Subcutaneous adipose tissue (tissue), 4 donors: ENCODE measurements around the gene MTMR11. TPM values are rescaled to one million over a fixed set of nuclear protein-coding genes. Genes with fewer than 3 reads are reported as not detected.

Experiments
- total RNA-seq, 4 donors: library from RNA; depleted of rRNA; stranded (reverse); fragments of >200 nt; gene quantifications; one replicate each; pipeline ENCODE4 v1.1.0, GENCODE V29; 2016
- TF ChIP-seq, protein P1 (sequence below): fragments of 450-650 bp; IDR thresholded peaks from one replicate; pipeline ENCODE4 v1.5.1; 2016; ENCODE audit warnings: low read depth, mild to moderate bottlenecking, control low read depth, antibody characterized with exemption, moderate library complexity

MTMR11 gene
- total RNA-seq, 4 donors from 2014 or later, result 2.1 to 13.6 (median 3.7) TPM

DNA sequence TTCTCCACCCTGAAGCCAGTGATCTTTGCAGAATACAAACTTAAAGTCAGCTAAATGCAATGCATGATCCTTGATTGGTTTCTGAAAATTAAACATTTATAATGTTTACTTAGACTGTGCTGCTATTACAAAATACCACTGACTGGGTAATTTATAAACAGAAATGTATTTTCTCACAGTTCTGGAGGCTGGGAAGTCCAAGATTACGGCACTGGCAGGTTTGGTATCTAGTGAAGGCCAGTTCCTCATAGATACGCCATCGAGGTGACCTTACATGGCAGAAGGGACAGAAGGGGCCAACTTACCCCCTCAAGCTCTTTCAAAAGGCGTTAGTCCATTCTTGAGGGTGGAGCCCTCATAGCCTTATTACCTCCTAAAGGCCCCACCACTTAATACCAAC, 40.1 kb downstream of the MTMR11 start:
- TF ChIP-seq, protein P1, sequence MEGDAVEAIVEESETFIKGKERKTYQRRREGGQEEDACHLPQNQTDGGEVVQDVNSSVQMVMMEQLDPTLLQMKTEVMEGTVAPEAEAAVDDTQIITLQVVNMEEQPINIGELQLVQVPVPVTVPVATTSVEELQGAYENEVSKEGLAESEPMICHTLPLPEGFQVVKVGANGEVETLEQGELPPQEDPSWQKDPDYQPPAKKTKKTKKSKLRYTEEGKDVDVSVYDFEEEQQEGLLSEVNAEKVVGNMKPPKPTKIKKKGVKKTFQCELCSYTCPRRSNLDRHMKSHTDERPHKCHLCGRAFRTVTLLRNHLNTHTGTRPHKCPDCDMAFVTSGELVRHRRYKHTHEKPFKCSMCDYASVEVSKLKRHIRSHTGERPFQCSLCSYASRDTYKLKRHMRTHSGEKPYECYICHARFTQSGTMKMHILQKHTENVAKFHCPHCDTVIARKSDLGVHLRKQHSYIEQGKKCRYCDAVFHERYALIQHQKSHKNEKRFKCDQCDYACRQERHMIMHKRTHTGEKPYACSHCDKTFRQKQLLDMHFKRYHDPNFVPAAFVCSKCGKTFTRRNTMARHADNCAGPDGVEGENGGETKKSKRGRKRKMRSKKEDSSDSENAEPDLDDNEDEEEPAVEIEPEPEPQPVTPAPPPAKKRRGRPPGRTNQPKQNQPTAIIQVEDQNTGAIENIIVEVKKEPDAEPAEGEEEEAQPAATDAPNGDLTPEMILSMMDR, result no peak

DNA sequence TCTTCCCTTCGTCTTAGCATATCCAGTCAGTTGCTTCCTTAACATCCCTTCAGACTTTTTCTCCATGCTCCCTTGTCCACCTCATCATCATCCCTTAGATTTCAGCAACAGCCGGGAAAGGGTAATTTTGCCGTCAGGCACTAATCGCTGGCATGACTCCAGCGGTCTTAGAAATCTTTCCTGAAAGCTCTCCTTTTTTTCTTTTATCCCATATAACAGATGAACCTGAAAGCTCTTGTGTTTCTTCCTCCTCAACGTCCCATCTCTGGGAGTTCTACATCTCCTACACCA, 47.7 kb downstream of the MTMR11 start:
- TF ChIP-seq, protein P1, result no peak

DNA sequence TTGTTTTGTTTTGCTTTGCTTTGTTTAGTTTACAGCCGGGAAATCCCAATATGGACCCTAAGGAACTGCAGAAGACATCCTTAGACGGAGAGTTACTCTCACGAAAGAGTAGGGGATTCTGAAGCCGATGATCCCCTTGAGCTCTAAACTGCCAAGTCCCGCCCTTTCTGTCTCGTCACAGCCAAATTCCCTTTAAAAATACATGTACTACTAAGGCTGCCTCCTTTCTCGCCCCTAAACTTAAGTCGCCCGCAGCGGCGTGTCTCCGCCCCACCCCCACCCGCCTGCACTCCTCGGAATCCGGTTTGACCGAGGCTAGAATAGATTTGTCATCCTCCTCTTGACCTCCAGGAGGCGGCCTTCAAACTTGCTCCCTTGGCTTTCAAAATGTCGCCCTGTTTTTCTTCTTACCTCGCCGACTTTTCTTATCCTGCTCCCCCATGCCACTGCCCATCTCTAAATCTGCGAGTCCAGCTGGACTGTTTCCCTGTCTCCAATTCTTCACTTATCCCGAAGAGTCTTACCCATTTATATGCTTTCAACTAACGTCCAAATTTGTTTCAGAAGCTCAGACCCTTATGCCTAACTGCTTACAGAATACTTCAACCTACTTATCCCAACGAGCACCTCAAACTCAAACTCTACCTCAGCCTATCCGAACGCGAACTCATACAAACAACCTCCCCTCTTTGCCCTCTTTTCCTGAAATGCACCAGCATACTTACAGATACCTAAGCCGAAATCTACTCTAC, 48.3 kb downstream of the MTMR11 start:
- TF ChIP-seq, protein P1, result no peak

DNA sequence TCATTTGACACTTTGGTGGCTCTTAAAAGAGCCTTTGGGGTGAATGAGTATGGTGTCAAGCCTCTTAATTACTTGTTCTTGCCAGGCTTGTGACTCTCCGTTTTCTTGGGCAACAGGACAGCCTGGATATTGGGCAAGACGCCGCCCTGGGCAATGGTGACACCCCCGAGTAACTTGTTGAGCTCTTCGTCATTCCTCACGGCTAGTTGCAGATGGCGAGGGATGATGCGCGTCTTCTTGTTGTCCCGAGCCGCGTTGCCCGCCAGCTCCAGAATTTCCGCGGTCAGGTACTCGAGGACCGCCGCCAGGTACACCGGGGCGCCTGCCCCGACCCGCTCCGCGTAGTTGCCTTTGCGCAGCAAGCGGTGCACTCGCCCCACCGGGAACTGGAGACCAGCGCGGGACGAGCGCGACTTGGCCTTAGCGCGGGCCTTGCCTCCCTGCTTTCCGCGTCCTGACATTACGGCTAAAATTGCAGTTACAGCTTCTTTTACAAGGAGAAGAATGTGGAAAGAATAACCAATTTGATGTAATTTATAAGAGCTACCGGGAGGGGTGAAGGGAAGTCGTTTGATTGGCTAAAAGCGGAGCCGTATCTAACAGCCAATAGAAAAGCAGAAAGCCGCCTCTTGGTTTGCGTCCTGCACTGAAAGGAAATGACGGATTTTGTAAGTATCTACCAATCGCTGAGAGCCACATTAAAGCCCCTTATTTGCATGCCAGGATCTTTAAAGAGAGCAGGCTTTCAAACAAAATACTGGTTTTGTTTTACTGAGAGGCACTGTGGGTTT, 49.0 kb downstream of the MTMR11 start:
- TF ChIP-seq, protein P1, result no peak

DNA sequence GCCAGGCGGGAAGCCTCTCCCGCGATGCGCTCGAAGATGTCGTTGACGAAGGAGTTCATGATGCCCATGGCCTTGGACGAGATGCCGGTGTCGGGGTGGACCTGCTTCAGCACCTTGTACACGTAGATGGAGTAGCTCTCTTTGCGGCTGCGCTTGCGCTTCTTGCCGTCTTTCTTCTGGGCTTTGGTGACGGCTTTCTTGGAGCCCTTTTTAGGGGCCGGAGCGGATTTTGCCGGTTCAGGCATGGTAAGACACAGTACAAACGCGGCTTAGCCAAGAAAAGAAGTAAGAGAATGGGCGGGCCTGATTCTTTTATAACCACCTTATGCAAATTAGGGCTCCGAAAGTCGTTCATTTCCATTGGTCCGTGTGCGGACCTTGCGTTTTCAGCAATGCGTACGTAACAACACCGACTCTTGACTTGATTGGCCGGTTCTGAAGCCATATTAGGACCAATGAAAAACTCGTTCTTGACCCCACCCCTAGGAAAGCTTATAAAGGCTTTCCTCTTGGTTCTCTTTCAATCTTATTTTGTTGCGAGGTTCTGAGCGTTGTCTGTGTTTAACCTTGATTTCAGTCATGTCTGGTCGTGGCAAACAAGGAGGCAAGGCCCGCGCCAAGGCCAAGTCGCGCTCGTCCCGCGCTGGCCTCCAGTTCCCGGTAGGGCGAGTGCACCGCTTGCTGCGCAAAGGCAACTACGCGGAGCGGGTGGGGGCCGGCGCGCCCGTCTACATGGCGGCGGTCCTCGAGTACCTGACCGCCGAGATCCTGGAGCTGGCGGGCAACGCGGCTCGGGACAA, 50.1 kb downstream of the MTMR11 start:
- TF ChIP-seq, protein P1, result no peak

DNA sequence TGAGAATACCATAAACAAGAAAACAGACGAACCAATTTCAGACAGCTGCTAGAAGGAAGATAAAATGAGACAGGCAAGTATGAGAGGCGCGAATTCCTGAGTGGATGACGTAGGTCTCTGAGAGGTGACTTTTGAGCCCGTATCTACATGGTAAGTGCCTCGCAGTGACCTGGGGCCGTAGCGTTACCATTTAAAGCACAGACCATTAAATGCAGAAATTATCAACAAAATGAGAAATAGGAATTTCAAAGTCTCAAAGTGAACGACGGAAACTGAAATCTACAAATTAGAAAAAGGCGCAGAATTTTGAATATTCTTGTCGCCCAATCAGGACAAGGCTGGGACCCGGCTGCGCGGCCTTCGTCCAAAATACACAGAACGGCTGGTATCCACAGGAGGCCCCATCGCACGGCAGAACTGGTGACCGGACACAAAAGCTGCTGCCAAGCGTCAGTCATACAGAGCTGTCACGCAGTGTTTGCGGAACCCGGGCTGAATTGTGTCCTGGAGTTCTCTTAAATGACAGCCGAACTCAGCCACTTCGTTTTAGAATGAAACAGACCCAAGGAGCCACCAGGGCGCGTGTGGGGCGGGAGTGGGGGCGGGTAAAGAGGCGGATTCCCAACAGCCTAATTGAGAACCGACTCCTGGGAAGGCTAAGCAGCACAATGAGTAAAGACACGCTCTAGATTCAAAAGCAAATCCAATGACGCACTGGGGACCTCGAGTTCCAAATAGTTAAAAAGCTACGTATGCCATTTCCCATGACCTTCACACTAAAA, 51.1 kb downstream of the MTMR11 start:
- TF ChIP-seq, protein P1, result no peak
